Esophagus muscularis mucosa (tissue), 4 donors: ENCODE measurements around the gene P2RY11. TPM values are rescaled to one million over a fixed set of nuclear protein-coding genes. Genes with fewer than 3 reads are reported as not detected.

Source experiments
- DNase-seq: peaks from one replicate; pipeline ENCODE4 v3.0.0-alpha.2; 2017; ENCODE audit errors: extremely low spot score
- H3K27ac ChIP-seq, 4 donors: fragments of 200-600 bp; sonication (generic); replicated peaks in 1 of 4; 1 replicate in 3 of 4; 2 replicates in 1 of 4; pipeline ENCODE4 v1.5.1; 2016 to 2019; ENCODE audit warnings: mild to moderate bottlenecking in 1 of 4
- H3K27me3 ChIP-seq, 4 donors: fragments of 200-600 bp; sonication (generic); one replicate each; pipeline versions ENCODE4 v1.5.1 to v1.6.0; 2016 to 2019
- H3K36me3 ChIP-seq, 4 donors: fragments of 200-600 bp; sonication (generic); one replicate each; pipeline ENCODE4 v1.5.1; 2016 to 2019
- H3K4me1 ChIP-seq, 4 donors: fragments of 200-600 bp; sonication (generic); one replicate each; pipeline ENCODE4 v1.5.1; 2016 to 2019
- H3K4me3 ChIP-seq, 4 donors: fragments of 200-600 bp; sonication (generic); 1 replicate in 2 of 4; 2 replicates in 2 of 4; pipeline ENCODE4 v1.5.1; 2016 to 2019; ENCODE audit warnings: mild to moderate bottlenecking in 4 of 4, moderate library complexity in 1 of 4
- H3K9me3 ChIP-seq, 4 donors: fragments of 200-600 bp; sonication (generic); 1 replicate in 3 of 4; 2 replicates in 1 of 4; pipeline ENCODE4 v1.5.1; 2016 to 2019
- CTCF ChIP-seq, 3 experiments: fragments of 200-600 bp in 2 of 3; fragments of 450-650 bp in 1 of 3; sonication (generic) in 2 of 3; IDR thresholded peaks; one replicate each; pipeline ENCODE4 v1.5.1; 2017 to 2019; ENCODE audit warnings: antibody characterized with exemption in 3 of 3, mild to moderate bottlenecking in 2 of 3, moderate library complexity in 1 of 3
- EP300 ChIP-seq: sonication (generic); formaldehyde crosslinking; IDR thresholded peaks from one replicate; pipeline ENCODE4 v1.6.1; 2017; ENCODE audit warnings: antibody characterized with exemption
- POLR2A ChIP-seq: fragments of 450-650 bp; IDR thresholded peaks from one replicate; pipeline ENCODE4 v1.6.1; 2017; ENCODE audit warnings: antibody characterized with exemption, moderate library complexity, mild to moderate bottlenecking, low read depth
- POLR2AphosphoS5 ChIP-seq, 2 donors: sonication (generic); formaldehyde crosslinking; IDR thresholded peaks; one replicate each; pipeline ENCODE4 v1.6.1; 2017; ENCODE audit warnings: antibody characterized with exemption in 2 of 2
- WGBS: methylation state at CpG from one replicate; pipeline ENCODE4 v1.1.5; 2018; 5-methylcytosine and 5-hydroxymethylcytosine counted together
- intact Hi-C: fragments of 100-400 bp; cut with DNase I; formaldehyde crosslinking; loops from one replicate; pipeline ENCODE4 v1.15.1; 2023
- total RNA-seq, 4 donors: library from RNA; depleted of rRNA; stranded (reverse); fragments of >200 nt; gene quantifications; one replicate each; pipeline versions ENCODE4 v1.1.0 to v1.2.1, GENCODE V29; 2016

Gene P2RY11
- total RNA-seq, 4 donors from 2014 or later, result 4.9 to 11.3 (median 8.5) TPM

- H3K9me3 ChIP-seq, result no peaks in the 10 kb centered on the region
- TF ChIP-seq POLR2A (no peak), EP300 (no peak), CTCF (IDR thresholded peaks at IDR 0.05) (no peak), POLR2AphosphoS5 (IDR thresholded peaks at IDR 0.05) (no peak)
- H3K4me1 ChIP-seq, result peaks cover 13 to 33% (median 26%) of the 10 kb centered on the region in 4 donors
- H3K27ac ChIP-seq, result no peak overlapping the region
- no peaks in the 10 kb centered on the region for H3K27me3 ChIP-seq
- DNase-seq, result no peak
- peaks cover 42 to 50% (median 47%) of the 10 kb centered on the region in 4 donors for H3K36me3 ChIP-seq
- H3K4me3 ChIP-seq, result no peak overlapping the region
- WGBS, result 84% methylated on average over 14 of the region's 14 CpGs
- intact Hi-C loops, result loop anchor here (10.0 kb wide), 1 partner anchor 147 kb away; the partner anchor contains the start of gene MRPL4
These were observed 3.6 kb upstream of the P2RY11 start for GRCh38 chr19:10107817-10108367.

- TF ChIP-seq CTCF (IDR thresholded peaks at IDR 0.05), result no peak
- TF ChIP-seq POLR2AphosphoS5 (IDR thresholded peaks at IDR 0.05), result no peak
- no peak for TF ChIP-seq POLR2A
- no peak for TF ChIP-seq EP300
- WGBS, result 93% methylated on average over 11 of the region's 14 CpGs
- Histone ChIP-seq H3K27ac (no peak overlapping the region), H3K4me1 (peaks cover 13 to 46% (median 33%) of the 10 kb centered on the region in 4 donors), H3K4me3 (no peak overlapping the region), H3K9me3 (no peaks in the 10 kb centered on the region), H3K27me3 (no peaks in the 10 kb centered on the region), H3K36me3 (peaks cover 42 to 57% (median 54%) of the 10 kb centered on the region in 4 donors)
- no peak for DNase-seq
- intact Hi-C loops, result loop anchor here (10.0 kb wide), 1 partner anchor 145 kb away; the partner anchor contains the start of gene MRPL4
These were observed 2.0 kb upstream of the P2RY11 start for GRCh38 chr19:10109528-10109927.

GRCh38 chr19:10110076-10110971, 1.2 kb upstream of the P2RY11 start:
- Histone ChIP-seq H3K9me3 (no peaks in the 10 kb centered on the region), H3K27ac (no peak overlapping the region), H3K4me1 (peaks cover 13 to 46% (median 33%) of the 10 kb centered on the region in 4 donors), H3K36me3 (peaks cover 43 to 65% (median 62%) of the 10 kb centered on the region in 4 donors), H3K27me3 (no peaks in the 10 kb centered on the region), H3K4me3 (no peak overlapping the region)
- WGBS, result 90% methylated on average over 25 of the region's 44 CpGs
- intact Hi-C loops, result no loop called here
- no peak for DNase-seq
- TF ChIP-seq EP300 (no peak), CTCF (IDR thresholded peaks at IDR 0.05) (no peak), POLR2A (no peak), POLR2AphosphoS5 (IDR thresholded peaks at IDR 0.05) (no peak)

- no peak overlapping the region for H3K27ac ChIP-seq
- H3K9me3 ChIP-seq, result no peaks in the 10 kb centered on the region
- no peaks in the 10 kb centered on the region for H3K27me3 ChIP-seq
- 85% methylated on average over 18 of the region's 19 CpGs for WGBS
- no peak for DNase-seq
- TF ChIP-seq POLR2AphosphoS5 (IDR thresholded peaks at IDR 0.05) (no peak), CTCF (IDR thresholded peaks at IDR 0.05) (no peak), EP300 (no peak), POLR2A (no peak)
- H3K4me3 ChIP-seq, result no peak overlapping the region
- intact Hi-C loops, result no loop called here
- H3K4me1 ChIP-seq, result peaks cover 10 to 40% (median 28%) of the 10 kb centered on the region in 4 donors
- peaks cover 50 to 71% (median 68%) of the 10 kb centered on the region in 4 donors for H3K36me3 ChIP-seq
These were observed 548 bp upstream of the P2RY11 start for GRCh38 chr19:10110972-10111317.
